Measurements from ENCODE around the gene RNF144A. TPM values are rescaled to one million over a fixed set of nuclear protein-coding genes. Genes with fewer than 3 reads are reported as not detected.

The RNF144A gene
- polyA plus RNA-seq, 1 of the 3 experiments (the other 2 are of a cell fraction) = 15.6 TPM

GRCh38 chr2:7012141-7012764 lies 95.0 kb downstream of the RNF144A start (continued):
- TF ChIP-seq CTCF (IDR thresholded peaks at IDR 0.05) = peak; percentile 21; the same call in 1 of the 2 replicates
- TF ChIP-seq FOXM1 (IDR thresholded peaks at IDR 0.05; ENCODE audit: low read depth) = no peak
- no peak for TF ChIP-seq YY1 (IDR thresholded peaks at IDR 0.05; ENCODE audit: low read depth)
- no peak for TF ChIP-seq NRF1 (IDR thresholded peaks at IDR 0.05; ENCODE audit: low read depth, low read length)
- no peak for TF ChIP-seq ELF1 (IDR thresholded peaks at IDR 0.05)
- TF ChIP-seq NFIC (IDR thresholded peaks at IDR 0.05; ENCODE audit: borderline replicate concordance) = peak; percentile 50; the same call in 1 of the 2 replicates
- TF ChIP-seq EP300 (IDR thresholded peaks at IDR 0.05; ENCODE audit: borderline replicate concordance in 1 of 2, low read depth in 1 of 2, low read length in 1 of 2) = peak in 1 of 2 experiments; percentile 79; a peak in 1 of 4 replicates
- TF ChIP-seq RXRA (IDR thresholded peaks at IDR 0.05; ENCODE audit: borderline replicate concordance, low read depth) = no peak
- no peak for TF ChIP-seq EZH2phosphoT487 (IDR thresholded peaks at IDR 0.05; ENCODE audit: borderline replicate concordance, low read depth)
- peak; percentile 87 for TF ChIP-seq PBX3 (IDR thresholded peaks at IDR 0.05)
- TF ChIP-seq RAD21 (IDR thresholded peaks at IDR 0.05; ENCODE audit: low read length) = no peak
- TF ChIP-seq SIN3A (IDR thresholded peaks at IDR 0.05; ENCODE audit: borderline replicate concordance, low read depth, low read length) = peak; percentile 62; the same call in 1 of the 2 replicates

- Histone ChIP-seq H3K79me2 (ENCODE audit: insufficient read depth) (no peaks in the 10 kb centered on the region), H3K4me3 (ENCODE audit: low read depth in 2 of 2, low read length in 1 of 2) (no peak overlapping the region), H3K9me2 (no peaks in the 10 kb centered on the region), H3K4me1 (ENCODE audit: control insufficient read depth in 1 of 2, insufficient read depth in 2 of 2, low read depth in 1 of 2, low read length in 1 of 2) (peaks cover 46 to 94% of the 10 kb centered on the region in 2 experiments), H3F3A (replicated peaks; ENCODE audit: insufficient read depth) (peaks cover 56% of the 10 kb centered on the region), H3K4me2 (peak overlapping the region; percentile 45; the same call in 1 of the 2 replicates), H2AFZ (ENCODE audit: low read depth) (no peak overlapping the region), H3K27me3 (ENCODE audit: insufficient read depth) (no peaks in the 10 kb centered on the region), H3K9me3 (no peaks in the 10 kb centered on the region), H3K9ac (peak overlapping the region; percentile 39; the same call in 1 of the 2 replicates), H3K36me3 (replicated peaks in 1 of 2; ENCODE audit: control insufficient read depth in 1 of 2, insufficient read depth in 2 of 2, low read length in 1 of 2) (no peaks in the 10 kb centered on the region), H3K27ac (ENCODE audit: low read depth in 2 of 2, low read length in 1 of 2) (peak overlapping the region; percentile 99), H4K20me1 (ENCODE audit: insufficient read depth) (no peaks in the 10 kb centered on the region)
- TF ChIP-seq EP300 (IDR thresholded peaks at IDR 0.05; ENCODE audit: borderline replicate concordance in 1 of 2, low read depth in 1 of 2, low read length in 1 of 2) (0 out of 4 replicates have a peak, but pooled peaks of 1 of the 2 experiments have one; percentile 29), PBX3 (IDR thresholded peaks at IDR 0.05) (no peak)
- no peak for DNase-seq
- ChIA-PET POLR2A (no interaction called here), CTCF (interaction anchor here (0.9 to 17.6 kb wide), 31 partner anchors 9 to 210 kb away, joined by 3 to 437 read pairs (median 4); partner anchors contain the start of gene RNF144A)
- 59% methylated on average over 3 of the region's 3 CpGs for WGBS (ENCODE audit: low lambda C conversion rate)
Observed at GRCh38 chr2:7013471-7014160, 96.4 kb downstream of the RNF144A start.
